GM04503 (cell line): ENCODE data around the gene DPYD.

ENCODE experiments used
- DNase-seq: peaks from one replicate; pipeline ENCODE4 v3.0.0-alpha.2; 2012; ENCODE audit warnings: low read depth

Gene DPYD

DNA sequence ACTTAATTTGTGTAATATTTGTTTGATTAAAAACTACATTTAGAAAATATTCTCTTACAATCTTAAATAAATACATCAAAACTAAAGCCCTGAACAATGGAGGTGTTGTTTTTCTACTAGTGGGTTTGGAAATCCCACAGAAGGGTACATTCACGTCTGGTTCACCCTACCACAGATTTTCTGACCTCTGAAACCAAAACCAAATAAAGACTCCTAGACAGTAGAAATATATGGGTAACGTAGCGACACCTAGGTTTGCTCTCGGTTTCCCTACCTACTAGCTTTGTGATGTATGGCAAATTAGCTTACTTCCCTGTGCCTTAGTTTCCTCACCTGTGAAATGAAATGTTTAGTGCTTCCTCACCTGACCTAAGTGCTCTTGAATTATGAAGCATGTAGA, 312.6 kb downstream of the DPYD start:
- DNase-seq: no peak

DNA sequence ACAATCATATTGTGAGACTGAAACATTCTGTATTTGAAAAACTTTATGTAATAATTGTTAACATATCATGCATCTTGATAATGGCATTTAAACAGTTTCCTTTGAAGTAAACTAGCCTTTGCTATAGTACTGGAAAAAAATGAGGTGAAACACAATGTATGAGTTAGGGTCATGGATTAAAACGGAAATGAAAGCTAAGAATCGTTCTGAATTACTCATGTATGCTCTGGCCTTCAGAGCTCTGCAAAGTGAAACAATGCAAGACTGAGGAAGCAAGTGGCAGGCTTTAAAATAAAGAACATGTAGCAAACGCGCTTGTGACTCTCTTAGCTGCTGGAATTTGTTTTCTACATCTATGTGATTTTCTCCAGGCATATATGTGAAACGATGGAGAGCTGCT, 317.1 kb downstream of the DPYD start:
- DNase-seq: no peak

DNA sequence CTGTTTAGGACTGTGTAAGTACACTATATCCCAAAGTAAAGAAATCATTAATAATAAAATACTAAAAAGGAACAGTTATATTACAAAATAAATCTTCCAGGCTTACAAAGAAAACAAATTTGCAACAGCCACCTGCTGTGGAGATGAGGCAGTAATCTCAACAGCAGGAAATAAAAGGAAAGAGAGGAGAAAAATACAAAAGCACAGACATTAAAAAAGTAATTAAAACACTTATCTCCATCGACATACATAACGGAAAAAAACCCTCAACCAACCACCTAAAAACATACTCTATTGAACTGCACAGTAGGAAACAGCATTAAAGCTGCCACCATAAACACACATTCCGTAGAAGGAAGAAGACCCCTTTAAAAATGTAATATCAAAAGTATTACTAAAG, 317.6 kb downstream of the DPYD start:
- no peak for DNase-seq

DNA sequence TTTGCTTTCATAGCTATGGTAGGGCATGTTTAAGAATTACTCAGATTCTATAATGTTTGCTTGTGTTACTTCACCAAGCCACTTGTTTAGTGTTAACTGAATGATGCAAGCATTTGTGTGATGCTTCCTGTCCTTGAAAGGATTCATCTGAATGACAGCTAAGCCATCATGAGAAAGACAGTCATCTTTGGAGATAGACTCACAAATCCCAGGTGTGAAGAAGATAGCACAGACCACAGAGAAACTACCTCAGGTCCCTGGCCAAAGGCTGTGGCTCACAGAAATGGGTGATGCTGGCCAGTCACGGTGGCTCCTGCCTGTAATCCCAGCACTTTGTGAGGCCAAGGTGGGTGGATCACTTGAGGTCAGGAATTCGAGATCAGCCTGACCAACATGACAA, 321.4 kb downstream of the DPYD start:
- DNase-seq: no peak

DNA sequence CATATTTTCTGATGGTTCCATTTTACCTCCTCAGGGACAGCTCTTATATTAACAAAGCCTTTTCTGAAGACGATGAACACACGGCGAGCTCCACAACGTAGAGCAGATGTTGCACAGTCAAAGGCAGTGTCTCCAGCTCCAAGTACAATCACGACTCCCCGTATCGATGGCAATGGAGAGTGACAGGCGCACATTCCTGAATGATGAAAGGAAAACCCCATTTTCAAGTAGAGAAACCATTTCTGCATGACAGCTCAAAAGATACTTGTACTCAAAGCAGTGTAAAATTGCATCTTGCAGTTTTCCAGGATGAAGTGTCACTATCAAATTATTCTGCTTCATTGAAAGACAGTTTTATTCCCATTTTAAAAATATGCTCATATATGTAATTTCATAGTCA, 327.6 kb downstream of the DPYD start:
- DNase-seq: no peak

DNA sequence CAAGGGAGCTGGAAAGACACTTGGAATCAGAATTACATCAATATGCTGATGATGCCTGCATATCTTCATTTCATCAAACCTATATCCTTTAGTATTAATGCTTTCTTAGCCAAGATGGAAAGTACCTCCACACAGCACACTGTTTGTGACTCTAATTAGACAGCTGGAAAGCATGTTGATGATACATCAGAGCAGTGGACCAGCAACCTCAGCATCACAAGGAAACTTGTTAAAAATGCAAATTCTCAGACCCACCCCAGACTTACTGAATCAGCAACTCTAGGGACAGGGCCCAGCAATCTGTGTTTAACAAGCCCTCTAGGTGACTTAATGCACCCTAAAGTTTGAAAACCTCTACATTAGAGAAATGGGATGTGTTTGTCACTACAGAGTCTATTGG, 332.1 kb downstream of the DPYD start:
- DNase-seq: no peak

DNA sequence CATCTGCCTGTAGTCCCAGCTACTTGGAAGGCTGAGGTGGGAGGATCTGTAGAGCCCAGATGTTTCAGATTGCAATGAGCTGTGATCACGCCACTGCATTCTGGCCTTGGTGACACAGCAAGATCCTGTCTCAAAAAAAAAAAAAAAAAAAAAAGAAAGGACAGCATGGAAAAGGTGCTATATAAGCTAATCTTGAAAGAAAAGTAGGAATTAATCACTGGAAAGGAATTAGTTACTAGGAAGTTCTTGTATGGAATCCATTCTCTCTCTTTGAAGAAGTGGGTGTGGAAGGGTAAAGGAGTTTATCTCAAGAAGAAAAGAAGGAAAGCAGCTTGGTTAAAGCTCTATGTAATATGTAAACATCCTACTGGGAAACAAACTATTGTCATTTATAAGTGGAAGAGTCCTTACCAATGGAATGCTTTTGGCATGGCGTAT, 339.2 kb downstream of the DPYD start:
- DNase-seq: peak; percentile 31

DNA sequence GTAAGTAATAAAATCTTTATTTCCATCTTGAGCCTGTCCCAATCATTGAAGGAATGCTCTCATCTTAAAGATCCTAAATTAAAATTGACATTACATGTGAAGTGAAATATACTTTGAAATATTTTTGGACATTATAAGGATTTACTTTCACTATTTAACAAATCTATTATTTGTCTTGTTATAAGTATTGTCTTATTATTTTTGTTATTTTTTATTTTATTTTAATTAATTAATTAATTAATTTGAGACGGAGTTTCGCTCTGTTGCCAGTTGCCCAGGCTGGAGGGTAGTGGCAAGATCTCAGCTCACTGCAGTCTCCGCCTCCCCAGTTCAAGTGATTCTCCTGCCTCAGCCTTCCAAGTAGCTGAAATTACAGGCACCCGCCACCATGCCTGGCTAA, 343.2 kb downstream of the DPYD start:
- no peak for DNase-seq

DNA sequence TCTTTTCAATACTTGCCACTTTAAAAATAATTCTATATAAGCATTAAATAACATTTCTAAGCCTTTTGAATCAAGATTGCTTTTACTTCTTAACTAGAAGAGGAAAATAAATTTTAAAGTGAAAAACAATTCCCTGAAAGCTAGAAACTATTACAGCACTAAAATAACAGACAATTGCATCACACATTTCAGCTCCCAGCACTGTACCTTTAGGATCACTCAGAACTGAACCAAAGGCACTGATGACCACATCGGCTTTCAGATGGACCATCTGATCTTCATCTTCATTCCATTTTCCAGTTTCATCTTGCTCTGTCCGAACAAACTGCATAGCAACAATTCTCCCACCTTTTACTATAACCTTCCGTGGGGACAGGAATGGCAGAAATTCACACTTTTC, 347.3 kb downstream of the DPYD start:
- no peak for DNase-seq

DNA sequence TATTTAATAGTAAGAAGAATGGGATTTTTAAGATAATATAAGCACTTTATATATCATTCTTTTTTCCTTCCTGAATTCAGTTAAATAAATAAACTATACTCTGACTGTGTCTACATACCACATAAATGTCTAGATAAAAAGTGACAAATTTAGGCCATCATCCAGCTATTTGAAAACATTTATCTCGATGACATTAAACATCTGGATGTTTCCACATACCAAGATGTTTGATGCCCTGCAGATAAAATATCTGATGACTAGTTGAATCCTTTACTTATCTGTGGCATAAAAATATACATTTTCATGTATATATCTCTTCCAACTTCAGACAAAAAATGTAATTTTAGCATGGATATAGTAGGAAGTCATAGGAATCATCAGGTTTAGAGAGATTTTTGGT, 348.3 kb downstream of the DPYD start:
- DNase-seq: no peak

DNA sequence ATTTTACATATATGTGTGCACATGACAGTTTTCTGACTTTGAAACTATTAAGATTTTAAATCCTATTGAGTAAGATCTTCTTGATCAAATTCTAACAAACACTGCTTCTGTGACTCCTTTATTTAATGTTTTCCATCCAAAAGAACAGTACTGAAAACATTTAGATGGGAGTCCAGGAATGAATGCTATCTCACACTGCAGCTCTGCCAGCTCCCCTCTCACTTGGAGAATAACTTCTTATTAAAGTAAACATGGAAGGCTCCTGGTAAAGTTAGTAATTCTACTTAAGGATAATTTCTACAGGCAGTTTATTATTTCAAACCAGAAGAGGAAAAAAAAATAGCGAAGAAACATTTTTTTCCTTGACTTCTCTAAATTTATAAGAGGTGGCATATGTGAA, 349.1 kb downstream of the DPYD start:
- no peak for DNase-seq

DNA sequence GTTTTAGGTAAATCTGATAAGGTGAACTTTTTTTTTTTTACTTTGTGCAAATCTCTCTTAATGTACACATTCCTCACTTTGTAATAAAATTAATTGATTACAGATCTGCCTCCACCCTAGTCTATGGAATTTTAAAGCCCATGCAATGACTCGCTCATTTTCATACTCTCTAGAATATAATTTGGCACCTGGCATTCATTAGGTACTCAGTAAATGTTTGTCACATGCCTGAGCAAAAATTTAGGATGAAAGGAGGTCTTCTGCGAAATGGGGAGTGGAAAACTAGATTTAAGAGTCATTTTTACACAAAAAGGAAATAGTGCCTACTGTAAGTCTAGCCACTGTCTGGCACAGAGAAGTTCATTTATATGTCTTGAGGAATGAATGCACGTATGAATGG, 350.1 kb downstream of the DPYD start:
- DNase-seq: no peak

DNA sequence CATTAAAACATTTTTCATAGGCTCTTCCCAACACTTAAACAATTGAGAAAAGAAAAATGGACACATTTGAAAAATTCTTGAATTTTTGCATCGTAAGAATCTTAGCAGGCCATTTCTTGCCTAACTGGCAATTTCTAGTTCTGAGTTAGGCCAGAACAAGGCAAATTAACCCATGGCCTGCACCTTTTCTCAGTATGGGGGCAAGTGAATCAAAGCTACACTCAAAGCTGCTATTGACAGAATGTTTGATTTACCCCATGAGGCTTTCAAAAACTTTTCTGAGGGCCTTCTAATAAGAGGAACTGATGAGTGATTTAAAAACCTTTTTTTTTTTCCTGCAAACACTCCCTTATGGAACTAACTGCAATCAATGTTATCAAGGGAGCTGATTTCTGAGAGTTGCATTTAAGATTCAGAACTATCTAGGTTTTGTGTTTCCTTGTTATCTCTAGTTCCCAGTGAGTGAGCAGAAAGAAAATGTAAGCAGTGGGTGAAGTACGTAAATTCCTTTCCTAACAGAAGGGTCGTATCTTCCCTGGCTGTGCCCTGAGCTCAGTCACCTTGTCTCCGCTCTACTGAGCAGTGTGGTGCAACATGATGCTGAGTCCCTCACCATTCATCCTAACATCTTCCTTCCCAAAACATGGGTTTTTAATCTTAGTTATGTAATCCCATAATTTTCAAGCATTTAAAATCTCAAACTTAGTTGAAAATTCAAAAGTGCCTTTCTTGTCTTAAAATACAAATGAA, 353.7 kb downstream of the DPYD start:
- no peak for DNase-seq

DNA sequence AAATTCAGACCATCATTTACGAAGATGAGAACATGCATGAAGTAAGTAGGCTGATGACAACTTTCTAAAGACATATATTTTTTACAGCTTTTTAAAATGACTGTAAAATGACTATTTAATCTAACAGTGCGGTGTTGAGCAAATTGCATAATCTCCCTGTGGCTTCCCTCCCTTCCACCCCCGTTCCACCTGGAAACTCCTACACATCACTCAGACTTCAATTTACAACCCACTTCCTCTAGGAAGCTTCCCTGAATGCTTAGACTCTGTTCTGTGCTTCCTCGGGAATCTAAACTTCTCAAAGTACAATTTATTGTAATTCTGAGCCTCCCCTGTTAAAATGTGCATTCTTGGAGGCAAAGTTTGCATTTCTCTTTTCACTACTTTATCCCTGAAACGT, 354.9 kb downstream of the DPYD start:
- DNase-seq: no peak

DNA sequence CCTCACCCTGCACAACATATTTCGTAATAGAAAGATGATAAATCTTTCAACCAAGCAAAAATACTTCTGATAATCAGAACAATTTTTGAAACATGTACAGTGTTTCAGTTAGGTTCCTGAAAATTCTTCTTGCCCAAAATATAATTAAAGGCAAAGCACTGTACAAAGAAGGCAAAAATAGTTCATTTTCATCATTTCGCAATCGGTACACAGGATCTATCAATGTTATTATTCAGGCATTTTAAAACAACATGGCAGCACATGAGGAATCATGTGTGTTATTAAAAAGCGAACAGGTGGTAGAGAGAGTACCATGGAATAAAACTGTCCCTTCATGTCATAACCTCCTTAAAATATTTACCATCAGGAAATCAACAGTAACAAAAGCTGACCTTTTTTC, 356.9 kb downstream of the DPYD start:
- DNase-seq: no peak

DNA sequence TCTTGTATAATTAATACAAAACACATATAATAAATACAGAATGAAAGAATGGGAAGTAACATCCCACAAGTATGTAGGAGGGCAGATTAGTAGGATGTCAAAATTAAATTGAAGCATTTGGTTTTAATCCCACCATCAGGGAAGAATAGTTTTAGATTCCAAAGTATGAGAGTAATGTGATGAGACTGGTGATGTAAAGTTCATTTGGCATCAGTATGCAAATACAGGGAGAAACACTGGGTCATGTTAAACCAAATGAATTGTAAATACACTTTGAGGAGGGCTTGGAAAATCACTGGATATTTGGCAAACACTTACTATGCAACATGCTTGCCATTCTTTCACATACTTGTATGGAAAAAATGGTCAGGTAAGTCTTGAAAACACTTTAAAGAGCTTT, 358.8 kb downstream of the DPYD start:
- DNase-seq: peak; percentile 47

DNA sequence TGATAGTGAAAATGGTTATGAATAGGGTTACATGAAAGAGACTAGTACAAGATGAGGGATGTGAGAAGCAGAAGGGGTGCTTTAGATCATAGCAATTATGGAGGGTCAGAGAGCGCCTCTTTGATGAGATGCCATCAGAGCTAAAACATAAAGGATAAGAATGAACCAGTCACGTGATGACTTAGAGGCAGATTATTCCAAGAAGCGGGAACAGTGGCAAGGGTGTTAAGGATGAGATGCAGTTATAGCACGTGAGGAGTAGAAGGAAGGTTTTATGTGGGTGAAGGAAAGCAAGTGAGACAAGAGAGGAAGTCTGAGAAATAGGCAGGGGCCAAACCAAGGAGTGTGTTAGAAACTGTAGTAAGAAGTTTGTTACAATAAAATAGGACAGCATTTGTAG, 360.1 kb downstream of the DPYD start:
- no peak for DNase-seq

DNA sequence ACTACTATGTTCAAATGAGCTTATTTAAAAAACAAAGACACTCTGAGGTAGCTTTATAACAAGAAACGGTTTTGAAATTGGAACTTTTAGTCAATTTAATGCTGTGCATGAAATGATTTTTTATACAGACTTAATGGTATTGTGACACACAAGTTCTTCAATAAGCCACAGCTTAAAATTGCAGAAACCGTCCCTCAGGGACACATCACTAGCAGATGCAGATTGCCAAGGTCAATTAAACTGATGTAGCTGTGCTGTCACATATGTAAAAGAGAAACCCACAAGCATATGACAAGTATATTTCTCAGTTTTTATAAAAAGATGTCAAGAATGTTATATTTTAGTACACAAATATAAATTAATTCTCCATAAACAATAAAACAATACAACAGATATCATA, 366.9 kb downstream of the DPYD start:
- DNase-seq: no peak

DNA sequence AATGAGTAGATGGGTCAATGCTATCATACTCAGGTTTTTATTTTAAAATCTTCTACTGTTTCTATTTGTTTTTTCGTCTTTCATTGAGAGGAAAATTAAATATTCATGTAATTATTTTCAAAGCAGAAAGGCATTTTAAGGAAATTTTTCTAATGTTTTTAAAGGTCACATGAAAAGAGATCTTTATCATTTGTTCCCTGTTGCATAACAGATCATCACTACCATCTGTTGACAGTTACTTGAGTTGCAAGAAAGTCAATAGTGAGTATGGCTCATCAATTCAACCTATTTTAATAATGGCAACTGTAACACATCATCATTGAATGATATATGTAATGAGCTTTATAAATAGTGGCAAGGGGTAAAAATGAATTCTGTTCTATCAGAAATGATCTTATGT, 369.7 kb downstream of the DPYD start:
- DNase-seq: no peak

DNA sequence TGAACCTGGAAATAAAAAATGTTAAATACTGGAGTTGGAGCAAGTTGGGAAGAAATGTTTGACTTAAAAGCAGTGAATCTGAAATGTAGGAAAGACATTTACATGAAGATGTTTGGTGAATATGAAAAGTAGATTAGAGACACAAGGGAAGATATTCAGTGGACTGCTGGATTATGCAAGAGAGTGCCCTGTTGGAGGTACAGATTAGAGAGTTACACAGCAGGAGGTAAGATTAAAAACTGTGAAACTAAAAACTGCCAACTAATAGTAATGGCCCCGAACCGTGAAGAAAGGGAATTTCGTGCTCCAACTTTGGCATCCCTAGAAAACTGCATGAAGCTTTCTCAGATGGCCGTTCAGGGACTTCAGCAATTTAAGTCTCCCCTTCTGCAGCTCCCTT, 375.4 kb downstream of the DPYD start:
- no peak for DNase-seq

DNA sequence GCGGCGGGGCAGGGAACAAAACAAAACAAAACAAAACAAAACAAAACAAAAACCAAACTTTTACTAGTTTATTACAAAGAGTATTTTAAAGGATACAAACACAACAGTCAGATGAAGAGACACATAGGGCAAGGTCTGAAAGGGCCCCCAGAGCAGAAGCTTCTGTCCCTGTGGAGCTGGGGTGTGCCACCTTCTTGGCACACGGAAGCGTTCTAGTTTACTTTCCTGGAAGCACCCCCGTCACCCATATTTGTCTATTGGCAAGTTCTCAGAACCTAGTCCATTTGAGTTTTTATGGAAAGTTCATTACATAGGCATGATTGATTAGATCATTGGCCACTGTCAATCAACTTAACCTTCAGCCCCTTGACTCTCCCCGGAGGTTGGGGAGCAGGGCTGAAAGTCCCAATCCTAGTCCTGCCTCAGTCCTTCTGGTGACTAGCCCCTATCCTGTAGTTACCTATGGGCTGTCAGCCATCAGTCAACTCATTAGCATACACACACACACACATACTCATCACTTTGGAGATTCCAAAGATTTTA, 380.4 kb downstream of the DPYD start:
- DNase-seq: no peak

DNA sequence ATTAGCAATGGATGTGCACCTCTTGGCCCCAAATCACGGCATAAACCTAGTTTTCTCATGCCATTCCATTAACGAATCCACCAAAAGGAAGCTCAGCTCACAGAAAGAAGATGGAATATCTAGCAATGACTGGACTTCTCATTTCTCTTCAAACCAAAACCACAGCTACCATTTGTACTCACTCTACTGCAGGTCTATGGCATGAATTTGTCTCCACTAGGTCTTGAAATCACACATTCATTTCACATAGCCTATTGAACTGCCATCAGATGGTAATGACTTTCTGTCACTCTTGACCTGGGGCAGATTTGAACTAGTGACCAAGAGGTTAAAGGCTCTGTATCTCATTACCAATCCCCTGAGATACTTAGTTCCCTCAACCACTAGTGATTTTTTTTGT, 382.7 kb downstream of the DPYD start:
- no peak for DNase-seq

DNA sequence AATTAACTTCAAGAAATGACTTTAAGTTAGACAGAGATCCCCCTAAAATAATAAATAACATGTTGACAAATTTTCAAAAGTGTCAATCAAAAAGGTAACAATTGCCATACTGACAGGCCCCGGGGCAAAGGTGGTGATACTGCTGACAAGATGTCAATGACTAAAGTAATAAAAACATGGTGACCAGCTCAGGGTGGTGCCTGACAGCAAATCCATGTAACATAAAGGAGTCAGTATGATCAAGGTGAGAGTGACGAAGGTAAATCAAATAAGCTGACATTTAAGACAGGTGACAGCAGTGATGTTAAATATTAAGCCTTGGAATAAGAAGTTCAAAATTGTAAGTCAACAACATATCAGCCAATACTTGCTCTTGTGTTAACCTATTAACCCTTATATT, 387.5 kb downstream of the DPYD start:
- no peak for DNase-seq

DNA sequence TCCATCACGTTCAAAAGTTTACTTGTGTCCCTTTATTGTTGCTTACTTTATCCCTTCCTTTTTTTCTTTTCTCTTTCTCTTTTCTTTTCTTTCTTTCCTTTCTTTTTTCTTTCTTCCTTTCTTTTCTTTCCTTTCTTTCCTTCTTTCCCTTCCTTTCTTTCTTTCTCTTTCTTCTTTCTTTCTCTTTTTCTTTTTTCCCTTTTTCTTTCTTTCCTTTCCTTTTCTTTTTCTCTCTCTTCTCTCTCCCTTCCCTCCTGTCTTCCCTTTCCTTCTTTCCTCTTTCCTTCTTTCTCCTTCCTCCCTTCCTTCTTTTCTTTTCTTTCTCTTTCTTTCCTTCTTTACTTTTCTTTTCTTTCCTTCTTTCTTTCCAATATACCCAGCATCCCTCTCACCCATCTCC, 391.2 kb downstream of the DPYD start:
- no peak for DNase-seq
